Measurements from ENCODE around the gene TMA7B. TPM values are rescaled to one million over a fixed set of nuclear protein-coding genes. Genes with fewer than 3 reads are reported as not detected.

TMA7B gene
- total RNA-seq, 1 experiment from 2014 or later = not detected

GRCh38 chr22:39974065-39974464 lies 13.9 kb downstream of the TMA7B start:
- POLR2A ChIA-PET = interaction anchor here (0.6 to 0.9 kb wide), 2 partner anchors 12 to 499 kb away, joined by 3 to 4 read pairs; no protein-coding TSS in a partner anchor
- Mint-ChIP-seq H3K27me3 (ENCODE audit: insufficient read depth, unreplicated experiment) (peaks cover 11% of the 10 kb centered on the region), H3K4me1 (ENCODE audit: insufficient read depth, unreplicated experiment) (peaks cover 2% of the 10 kb centered on the region), H3K27ac (ENCODE audit: low read depth, unreplicated experiment) (no peak overlapping the region), H3K36me3 (ENCODE audit: insufficient read depth, unreplicated experiment) (no peaks in the 10 kb centered on the region), H3K9me3 (ENCODE audit: unreplicated experiment) (no peaks in the 10 kb centered on the region), H3K4me3 (ENCODE audit: unreplicated experiment) (no peak overlapping the region)
- intact Hi-C loops (cut with micrococcal nuclease) = no loop called here
- no TSS peak for BruUV-seq (replicated peaks)
- TF ChIP-seq, protein P1, sequence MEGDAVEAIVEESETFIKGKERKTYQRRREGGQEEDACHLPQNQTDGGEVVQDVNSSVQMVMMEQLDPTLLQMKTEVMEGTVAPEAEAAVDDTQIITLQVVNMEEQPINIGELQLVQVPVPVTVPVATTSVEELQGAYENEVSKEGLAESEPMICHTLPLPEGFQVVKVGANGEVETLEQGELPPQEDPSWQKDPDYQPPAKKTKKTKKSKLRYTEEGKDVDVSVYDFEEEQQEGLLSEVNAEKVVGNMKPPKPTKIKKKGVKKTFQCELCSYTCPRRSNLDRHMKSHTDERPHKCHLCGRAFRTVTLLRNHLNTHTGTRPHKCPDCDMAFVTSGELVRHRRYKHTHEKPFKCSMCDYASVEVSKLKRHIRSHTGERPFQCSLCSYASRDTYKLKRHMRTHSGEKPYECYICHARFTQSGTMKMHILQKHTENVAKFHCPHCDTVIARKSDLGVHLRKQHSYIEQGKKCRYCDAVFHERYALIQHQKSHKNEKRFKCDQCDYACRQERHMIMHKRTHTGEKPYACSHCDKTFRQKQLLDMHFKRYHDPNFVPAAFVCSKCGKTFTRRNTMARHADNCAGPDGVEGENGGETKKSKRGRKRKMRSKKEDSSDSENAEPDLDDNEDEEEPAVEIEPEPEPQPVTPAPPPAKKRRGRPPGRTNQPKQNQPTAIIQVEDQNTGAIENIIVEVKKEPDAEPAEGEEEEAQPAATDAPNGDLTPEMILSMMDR (IDR thresholded peaks at IDR 0.05; ENCODE audit: unreplicated experiment) = no peak
- CTCF ChIA-PET = no interaction called here
- DNase-seq (ENCODE audit: unreplicated experiment) = no peak

DNA sequence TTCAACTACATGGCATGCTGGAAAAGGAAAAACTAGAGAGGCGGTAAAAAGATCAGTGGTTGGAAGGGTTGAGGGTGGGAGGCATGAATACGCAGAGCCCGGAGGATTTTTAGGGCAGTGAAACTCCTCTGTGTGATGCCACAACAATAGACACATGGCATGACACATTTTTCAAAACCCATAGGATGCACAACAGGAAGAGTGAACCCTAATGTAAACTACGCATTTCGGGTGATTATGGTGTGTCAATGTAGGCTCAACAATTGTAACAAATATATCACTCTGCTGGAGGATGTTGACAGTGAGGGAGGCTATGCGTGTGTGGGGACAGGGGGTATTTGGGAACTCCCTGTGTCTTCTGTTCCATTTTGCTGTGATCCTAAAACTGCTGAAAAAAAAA lies 18.9 kb downstream of the TMA7B start:
- TF ChIP-seq, protein P1 (IDR thresholded peaks at IDR 0.05; ENCODE audit: unreplicated experiment) = no peak
- H3K4me1 Mint-ChIP-seq (ENCODE audit: insufficient read depth, unreplicated experiment) = peaks cover 10% of the 10 kb centered on the region
- DNase-seq (ENCODE audit: unreplicated experiment) = no peak
- no TSS peak for BruUV-seq (replicated peaks)
- no peak overlapping the region for H3K4me3 Mint-ChIP-seq (ENCODE audit: unreplicated experiment)
- no peaks in the 10 kb centered on the region for H3K27me3 Mint-ChIP-seq (ENCODE audit: insufficient read depth, unreplicated experiment)
- H3K27ac Mint-ChIP-seq (ENCODE audit: low read depth, unreplicated experiment) = no peak overlapping the region
- intact Hi-C loops (cut with micrococcal nuclease) = no loop called here
- no peaks in the 10 kb centered on the region for H3K9me3 Mint-ChIP-seq (ENCODE audit: unreplicated experiment)
- ChIA-PET CTCF (no interaction called here), POLR2A (interaction anchor here (0.9 kb wide), 1 partner anchor 18 kb away, joined by 3 read pairs; no protein-coding TSS in a partner anchor)
- H3K36me3 Mint-ChIP-seq (ENCODE audit: insufficient read depth, unreplicated experiment) = no peaks in the 10 kb centered on the region

DNA sequence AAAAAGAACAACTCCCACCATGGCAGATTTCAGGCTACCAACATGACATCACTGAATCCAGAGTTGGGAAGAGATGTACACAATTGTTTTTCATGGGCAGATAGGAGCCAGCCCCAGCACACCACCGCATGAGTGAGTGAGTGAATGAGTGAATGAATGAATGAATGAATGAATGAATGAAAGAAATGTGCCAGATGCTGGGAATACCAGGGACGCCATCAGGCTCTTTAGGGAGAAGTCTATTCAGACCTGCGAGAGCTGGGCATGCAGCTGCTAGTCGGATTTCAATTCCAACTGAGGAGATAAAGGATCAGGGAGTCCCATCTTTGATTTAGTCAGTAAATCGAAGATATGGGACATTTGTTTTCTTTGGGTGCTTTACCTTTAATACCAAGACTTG lies 19.3 kb downstream of the TMA7B start:
- TF ChIP-seq, protein P1 (IDR thresholded peaks at IDR 0.05; ENCODE audit: unreplicated experiment) = no peak
- no peak for DNase-seq (ENCODE audit: unreplicated experiment)
- H3K27ac Mint-ChIP-seq (ENCODE audit: low read depth, unreplicated experiment) = no peak overlapping the region
- POLR2A ChIA-PET = no interaction called here
- CTCF ChIA-PET = no interaction called here
- H3K36me3 Mint-ChIP-seq (ENCODE audit: insufficient read depth, unreplicated experiment) = no peaks in the 10 kb centered on the region
- H3K4me1 Mint-ChIP-seq (ENCODE audit: insufficient read depth, unreplicated experiment) = peaks cover 13% of the 10 kb centered on the region
- intact Hi-C loops (cut with micrococcal nuclease) = no loop called here
- no TSS peak for BruUV-seq (replicated peaks)
- H3K27me3 Mint-ChIP-seq (ENCODE audit: insufficient read depth, unreplicated experiment) = no peaks in the 10 kb centered on the region
- no peaks in the 10 kb centered on the region for H3K9me3 Mint-ChIP-seq (ENCODE audit: unreplicated experiment)
- no peak overlapping the region for H3K4me3 Mint-ChIP-seq (ENCODE audit: unreplicated experiment)

DNA sequence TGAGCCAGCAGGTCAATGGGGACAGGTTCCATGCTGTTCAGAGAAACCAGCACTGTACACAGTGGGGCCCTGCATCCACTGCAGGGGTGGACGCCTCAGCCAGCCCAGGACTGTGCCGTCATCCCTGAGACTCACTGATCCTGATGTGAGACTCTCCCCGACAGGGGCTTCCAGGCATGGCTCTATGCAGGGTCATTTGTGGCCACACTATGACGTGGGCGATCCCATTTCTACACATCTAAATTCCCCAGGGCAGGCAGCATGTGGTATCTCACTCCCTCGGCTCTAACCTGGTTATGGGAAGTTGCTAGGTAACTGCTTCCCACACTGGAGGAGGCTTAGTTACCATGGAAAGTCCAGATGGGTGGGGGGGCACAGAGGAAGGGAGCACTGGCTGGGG lies 20.4 kb downstream of the TMA7B start:
- CTCF ChIA-PET = interaction anchor here (0.6 to 0.7 kb wide), 2 partner anchors 10 to 13 kb away, joined by 3 to 4 read pairs; no protein-coding TSS in a partner anchor
- intact Hi-C loops (cut with micrococcal nuclease) = no loop called here

More for the DNA sequence above, 20.4 kb downstream of the TMA7B start:
- POLR2A ChIA-PET = no interaction called here
- TF ChIP-seq, protein P1 (IDR thresholded peaks at IDR 0.05; ENCODE audit: unreplicated experiment) = no peak
- H3K9me3 Mint-ChIP-seq (ENCODE audit: unreplicated experiment) = no peaks in the 10 kb centered on the region
- no peaks in the 10 kb centered on the region for H3K36me3 Mint-ChIP-seq (ENCODE audit: insufficient read depth, unreplicated experiment)
- H3K27ac Mint-ChIP-seq (ENCODE audit: low read depth, unreplicated experiment) = no peak overlapping the region
- no peak overlapping the region for H3K4me3 Mint-ChIP-seq (ENCODE audit: unreplicated experiment)
- H3K27me3 Mint-ChIP-seq (ENCODE audit: insufficient read depth, unreplicated experiment) = no peaks in the 10 kb centered on the region
- no peak for DNase-seq (ENCODE audit: unreplicated experiment)
- BruUV-seq (replicated peaks) = no TSS peak
- H3K4me1 Mint-ChIP-seq (ENCODE audit: insufficient read depth, unreplicated experiment) = peaks cover 24% of the 10 kb centered on the region

All from MCF 10A (cell line).